Fibroblast of lung (primary cell): ENCODE data around the gene NODAL. TPM values are rescaled to one million over a fixed set of nuclear protein-coding genes. Genes with fewer than 3 reads are reported as not detected.

Experiments
- DNase-seq, 2 donors: peaks; one replicate each; pipeline versions ENCODE4 v3.0.0 to v3.0.0-alpha.2; 2010; ENCODE audit warnings: low read depth in 2 of 2
- H2AFZ ChIP-seq: 2 replicates; pipeline ENCODE4 v1.5.1; 2012; ENCODE audit warnings: low read length, control low read depth, inconsistent platforms
- H3K27ac ChIP-seq: 2 replicates; pipeline ENCODE4 v1.5.1; 2011; ENCODE audit warnings: low read length, control low read depth; ENCODE audit not compliant: insufficient read depth
- H3K27me3 ChIP-seq: 2 replicates; pipeline ENCODE4 v1.5.1; 2011; ENCODE audit warnings: mild to moderate bottlenecking, low read length; ENCODE audit not compliant: control insufficient read depth, insufficient read depth
- H3K36me3 ChIP-seq: 2 replicates; pipeline ENCODE4 v1.5.1; 2011; ENCODE audit warnings: low read length; ENCODE audit not compliant: control insufficient read depth, insufficient read depth
- H3K4me1 ChIP-seq: 2 replicates; pipeline ENCODE4 v1.5.1; 2011; ENCODE audit warnings: low read length; ENCODE audit not compliant: control insufficient read depth, insufficient read depth; ENCODE audit errors: extremely low read depth
- H3K4me2 ChIP-seq: 2 replicates; pipeline ENCODE4 v1.5.1; 2011; ENCODE audit warnings: low read length, control low read depth; ENCODE audit not compliant: insufficient read depth; ENCODE audit errors: extremely low read depth
- H3K4me3 ChIP-seq, 4 experiments: fragments of 200-600 bp in 1 of 4; sonication (generic) in 1 of 4; replicated peaks in 1 of 4; 2 replicates each; pipeline ENCODE4 v1.5.1; 2011 to 2016; ENCODE audit warnings: low read length in 4 of 4, low read depth in 3 of 4, mild to moderate bottlenecking in 3 of 4, control low read depth in 2 of 4, inconsistent platforms in 1 of 4, mixed read lengths in 1 of 4; ENCODE audit not compliant: insufficient read depth in 1 of 4; ENCODE audit errors: control extremely low read depth in 1 of 4
- H3K79me2 ChIP-seq: 2 replicates; pipeline ENCODE4 v1.5.1; 2012; ENCODE audit warnings: mild to moderate bottlenecking, low read length, inconsistent platforms; ENCODE audit not compliant: control insufficient read depth, insufficient read depth
- H3K9ac ChIP-seq: 2 replicates; pipeline ENCODE4 v1.5.1; 2011; ENCODE audit warnings: mild to moderate bottlenecking, low read length, control low read depth; ENCODE audit not compliant: insufficient read depth
- H3K9me3 ChIP-seq: 2 replicates; pipeline ENCODE4 v1.5.1; 2012; ENCODE audit warnings: low read depth, low read length; ENCODE audit not compliant: control insufficient read depth, insufficient read depth
- H4K20me1 ChIP-seq: 2 replicates; pipeline ENCODE4 v1.5.1; 2011; ENCODE audit warnings: low read length; ENCODE audit not compliant: control insufficient read depth, insufficient read depth; ENCODE audit errors: extremely low read depth
- CTCF ChIP-seq, 2 donors: IDR thresholded peaks in 1 of 2; conservative IDR thresholded peaks in 1 of 2; 1 replicate in 1 of 2; 2 replicates in 1 of 2; pipeline ENCODE4 v1.5.1; 2011 to 2012; ENCODE audit warnings: low read length in 2 of 2, control low read depth in 1 of 2, inconsistent platforms in 1 of 2, low read depth in 1 of 2, mild to moderate bottlenecking in 1 of 2
- EZH2 ChIP-seq: IDR thresholded peaks from 2 replicates; pipeline ENCODE4 v1.5.1; 2012; ENCODE audit warnings: low read length, control low read depth, mild to moderate bottlenecking; ENCODE audit errors: missing control alignments
- polyA plus RNA-seq, 2 donors: library from polyadenylated mRNA; depleted of rRNA in 1 of 2; stranded (reverse) in 1 of 2; unstranded in 1 of 2; fragments of >200 nt; gene quantifications; 2 replicates each; pipeline ENCODE4 v1.2.1, GENCODE V29; 2011 to 2012; ENCODE audit warnings: missing spikeins in 1 of 2
- total RNA-seq: library from RNA; depleted of rRNA; stranded (reverse); fragments of >200 nt; gene quantifications from 2 replicates; pipeline ENCODE4 v1.2.1, GENCODE V29; 2014

Gene NODAL
- total and polyA plus RNA-seq, 2 donors (not counting 1 experiment from before 2014, with no cell fraction given): not detected

GRCh38 chr10:70426823-70427222 is 14.7 kb downstream of the NODAL start:
- Histone ChIP-seq H3K9me3 (no peaks in the 10 kb centered on the region), H3K36me3 (peaks cover 21% of the 10 kb centered on the region), H3K9ac (no peak overlapping the region), H3K4me3 (no peak overlapping the region), H3K27me3 (no peaks in the 10 kb centered on the region), H2AFZ (no peak overlapping the region), H4K20me1 (no peaks in the 10 kb centered on the region), H3K4me2 (no peak overlapping the region), H3K27ac (no peak overlapping the region), H3K79me2 (no peaks in the 10 kb centered on the region), H3K4me1 (peaks cover 10% of the 10 kb centered on the region)
- DNase-seq: no peak
- no peak for TF ChIP-seq EZH2
- no peak for TF ChIP-seq CTCF (conservative IDR thresholded peaks at IDR 0.05 in 1 of 2, IDR thresholded peaks at IDR 0.05 in 1 of 2; ENCODE audit: low read depth in 1 of 2, low read length in 2 of 2)

- H3K4me3 ChIP-seq: no peak overlapping the region
- H3K27ac ChIP-seq: no peak overlapping the region
- H3K79me2 ChIP-seq: no peaks in the 10 kb centered on the region
- no peaks in the 10 kb centered on the region for H3K27me3 ChIP-seq
- peaks cover 4% of the 10 kb centered on the region for H3K4me1 ChIP-seq
- no peaks in the 10 kb centered on the region for H3K9me3 ChIP-seq
- peaks cover 22% of the 10 kb centered on the region for H3K36me3 ChIP-seq
- no peak for TF ChIP-seq EZH2
- TF ChIP-seq CTCF (conservative IDR thresholded peaks at IDR 0.05 in 1 of 2, IDR thresholded peaks at IDR 0.05 in 1 of 2; ENCODE audit: low read depth in 1 of 2, low read length in 2 of 2): no peak
- no peak overlapping the region for H3K4me2 ChIP-seq
- H3K9ac ChIP-seq: no peak overlapping the region
- DNase-seq: no peak
- H4K20me1 ChIP-seq: no peaks in the 10 kb centered on the region
- H2AFZ ChIP-seq: no peak overlapping the region
Observed at GRCh38 chr10:70425096-70425495, 16.4 kb downstream of the NODAL start.

- H3K27me3 ChIP-seq: no peaks in the 10 kb centered on the region
- no peaks in the 10 kb centered on the region for H4K20me1 ChIP-seq
- H3K9ac ChIP-seq: no peak overlapping the region
- no peak overlapping the region for H2AFZ ChIP-seq
- no peak for DNase-seq
- H3K79me2 ChIP-seq: peaks cover 1% of the 10 kb centered on the region
- no peak overlapping the region for H3K27ac ChIP-seq
- H3K4me3 ChIP-seq: no peak overlapping the region
- TF ChIP-seq EZH2: no peak
- no peak for TF ChIP-seq CTCF (conservative IDR thresholded peaks at IDR 0.05 in 1 of 2, IDR thresholded peaks at IDR 0.05 in 1 of 2; ENCODE audit: low read depth in 1 of 2, low read length in 2 of 2)
- peaks cover 22% of the 10 kb centered on the region for H3K36me3 ChIP-seq
- H3K4me2 ChIP-seq: no peak overlapping the region
- H3K4me1 ChIP-seq: no peaks in the 10 kb centered on the region
- no peaks in the 10 kb centered on the region for H3K9me3 ChIP-seq
Observed at GRCh38 chr10:70424320-70424719, 17.2 kb downstream of the NODAL start.
